HG03095 (cell line): ENCODE results near the gene EFNA5.
"Not testable (repeated sequence)": the region's sequence is repeated elsewhere in the genome, so short reads cannot be mapped to it uniquely, and the experiment has no call there.

Experiments used
- ATAC-seq: cut with Tn5 transposase; IDR thresholded peaks from one replicate; pipeline ENCODE4 v1.9.1; 2021; ENCODE audit warnings: moderate library complexity; ENCODE audit not compliant: unreplicated experiment

EFNA5 gene

DNA sequence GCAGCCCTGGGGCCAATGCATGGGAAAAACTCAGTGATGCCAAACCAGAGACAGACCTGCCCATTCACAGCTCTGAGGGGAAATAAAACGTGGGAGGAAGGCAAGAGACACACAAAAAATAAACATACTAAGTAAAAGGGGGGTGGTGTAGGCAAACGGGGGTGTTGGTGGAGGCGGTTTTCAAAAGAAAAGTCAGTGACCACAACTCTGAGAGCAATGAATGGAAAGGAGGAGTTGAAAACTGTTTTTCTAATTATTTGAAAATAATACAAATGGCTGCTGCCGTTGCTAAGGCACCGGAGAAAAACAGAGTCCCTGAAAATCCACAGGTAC is 293.5 kb downstream of the EFNA5 start:
- ATAC-seq, result no peak

DNA sequence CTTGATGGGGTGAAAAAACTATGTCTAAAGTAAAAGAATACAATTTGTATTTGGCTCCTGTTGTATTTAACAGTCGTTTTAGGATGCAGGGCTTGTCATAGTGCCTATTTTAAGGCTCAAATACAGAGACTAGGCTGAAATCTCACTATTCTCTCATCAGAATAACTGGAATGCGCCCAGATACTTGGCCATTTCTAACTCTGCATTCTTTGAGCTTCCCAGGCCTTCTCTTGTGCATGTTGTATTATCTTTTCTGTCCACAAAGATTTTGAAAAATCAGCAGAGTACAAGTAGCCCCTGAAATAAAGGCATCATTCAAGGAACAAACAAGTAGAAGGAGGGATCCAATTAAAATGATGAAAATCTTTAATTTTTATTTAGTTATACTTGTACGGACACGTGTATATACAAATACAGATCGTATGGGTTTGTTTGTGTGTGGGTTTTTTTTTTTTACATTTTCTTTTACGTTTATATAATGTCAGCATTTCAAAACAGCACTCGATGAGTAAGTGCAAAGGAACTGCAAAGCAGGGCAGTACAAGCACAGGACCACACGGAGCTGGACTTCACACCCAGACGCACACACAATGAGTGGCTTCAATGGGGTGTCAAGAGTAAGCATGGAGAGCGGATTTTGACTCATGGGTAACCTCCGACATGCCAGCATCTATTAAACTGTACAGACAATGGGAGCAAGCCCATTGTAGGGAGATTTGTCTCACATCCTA is 294.0 kb downstream of the EFNA5 start:
- no peak for ATAC-seq

GRCh38 chr5:107373549-107374263 is 297.0 kb downstream of the EFNA5 start:
- ATAC-seq, result peak; percentile 67

- no peak for ATAC-seq
Measured at GRCh38 chr5:107372723-107373450, 297.9 kb downstream of the EFNA5 start.

- ATAC-seq, result no peak
Measured at GRCh38 chr5:107370396-107370968, 300.3 kb downstream of the EFNA5 start.

DNA sequence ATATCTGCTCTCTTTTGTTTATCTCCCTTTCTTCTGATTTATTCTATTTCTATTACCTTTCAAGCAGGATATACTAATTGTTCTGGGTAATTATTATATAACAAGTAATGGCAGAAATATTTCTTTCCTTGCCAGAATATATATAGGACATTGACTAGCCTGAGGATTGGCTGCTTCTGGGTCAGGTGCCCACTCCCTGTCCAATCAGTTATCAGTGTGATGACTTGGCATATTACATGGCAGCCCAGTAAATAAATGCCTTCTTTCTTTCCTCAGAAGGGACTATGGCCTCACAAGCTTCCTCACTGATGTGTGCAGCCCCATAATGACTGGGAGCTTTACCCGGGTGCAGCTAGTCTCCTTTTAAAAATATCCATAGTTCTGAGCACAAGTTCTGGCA is 301.1 kb downstream of the EFNA5 start:
- ATAC-seq, result no peak

GRCh38 chr5:107368615-107369014 is 302.1 kb downstream of the EFNA5 start:
- ATAC-seq, result no peak

GRCh38 chr5:107367939-107368338 is 302.8 kb downstream of the EFNA5 start:
- ATAC-seq, result no peak

- ATAC-seq, result no peak
Measured at GRCh38 chr5:107367480-107367879, 303.3 kb downstream of the EFNA5 start.

DNA sequence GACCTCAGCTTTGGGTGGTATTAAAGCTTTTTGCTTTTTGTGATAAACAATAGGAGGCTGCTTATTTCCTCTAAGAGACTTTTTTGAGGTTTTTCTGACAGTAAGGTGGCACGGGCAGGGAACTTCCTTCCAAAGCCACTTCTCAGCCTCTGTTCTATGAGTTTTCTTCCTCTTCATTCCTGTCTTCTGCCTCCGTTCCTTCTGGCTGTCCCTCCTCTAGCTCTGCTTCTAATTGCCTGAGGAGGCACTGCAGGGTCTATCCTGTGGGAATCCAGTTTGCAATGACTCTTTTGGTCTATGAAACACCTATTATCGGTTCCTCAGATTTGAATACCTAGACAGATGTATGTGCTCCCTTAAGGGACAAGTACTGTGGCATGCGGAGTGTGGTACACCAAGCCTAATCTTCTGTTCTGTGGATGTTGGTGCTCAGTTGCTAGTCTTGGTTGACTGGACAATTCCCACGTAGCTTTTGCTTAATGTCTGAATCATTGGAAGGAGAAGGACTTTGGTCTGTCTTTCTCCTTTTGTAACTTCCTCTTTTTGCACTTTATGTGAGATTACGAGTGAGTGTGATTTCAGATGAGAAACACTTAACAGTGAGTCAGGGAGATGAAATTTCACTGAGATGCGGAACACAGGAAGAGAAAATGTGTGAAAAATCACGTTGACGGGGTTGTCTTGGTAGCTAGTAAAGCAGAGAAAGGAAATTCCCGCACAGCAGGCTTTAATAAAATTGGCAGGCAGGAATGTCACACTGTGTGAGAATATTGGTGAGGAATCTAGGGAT is 305.2 kb downstream of the EFNA5 start:
- ATAC-seq, result peak; percentile 52

DNA sequence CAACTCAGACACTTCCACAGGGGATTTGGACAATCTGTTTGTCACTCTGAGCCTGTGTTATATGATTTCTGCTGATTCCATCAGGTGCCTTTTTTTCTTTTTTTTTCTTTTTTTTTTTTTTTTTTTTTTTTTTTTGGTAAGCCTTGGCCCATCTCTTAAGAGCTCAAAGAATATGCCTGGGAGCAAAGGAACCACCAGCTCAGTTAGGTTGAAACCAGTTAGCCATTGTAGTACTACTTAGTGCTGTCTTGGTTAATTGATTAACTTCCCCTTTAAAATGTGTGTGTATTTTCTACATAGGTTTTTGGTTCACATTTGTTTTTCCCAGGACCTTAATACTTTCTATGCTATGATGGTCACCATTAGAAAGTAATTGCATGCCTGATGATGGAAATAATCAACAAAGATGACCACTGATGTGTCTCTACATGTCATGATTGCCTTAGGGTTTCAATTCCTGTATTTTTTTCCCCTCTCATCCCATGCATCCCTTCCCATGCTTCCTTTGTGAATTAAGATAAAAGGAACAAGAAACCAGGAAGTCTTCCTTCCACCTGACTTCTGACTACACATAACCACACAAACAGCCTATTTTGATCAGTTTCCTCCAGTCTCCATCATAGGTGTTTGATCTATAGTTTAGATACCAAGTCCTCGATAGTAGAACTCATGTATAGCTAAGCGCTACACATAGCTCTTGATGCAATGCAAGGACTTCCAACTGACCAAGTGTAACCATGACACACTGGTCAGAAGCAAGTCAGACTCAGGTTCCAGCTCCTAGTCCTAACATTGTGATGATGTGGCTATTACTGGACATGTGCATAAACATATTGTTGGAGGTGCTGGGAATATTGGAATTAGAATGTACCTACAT is 306.1 kb downstream of the EFNA5 start:
- peak; percentile 7 for ATAC-seq

GRCh38 chr5:107363768-107364167 is 307.0 kb downstream of the EFNA5 start:
- no peak for ATAC-seq

DNA sequence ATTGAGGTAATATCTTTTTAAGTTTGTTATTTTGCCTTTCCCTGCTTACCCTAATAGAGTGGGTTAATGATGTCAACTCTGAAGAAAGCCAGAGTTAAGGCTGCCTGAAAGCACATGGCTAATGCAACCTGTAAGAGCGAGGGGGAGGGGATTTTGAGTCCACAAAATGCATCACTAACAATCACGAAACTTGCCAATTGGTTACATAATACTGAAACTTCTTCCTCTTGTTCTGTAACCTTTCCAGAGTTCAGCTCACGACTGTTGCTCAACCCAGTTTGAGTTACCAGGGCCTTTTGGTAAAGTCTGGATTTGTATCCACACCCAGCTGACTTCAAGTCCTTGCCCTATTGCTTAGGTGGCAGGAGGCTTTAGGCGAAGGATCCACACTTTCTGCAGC is 308.8 kb downstream of the EFNA5 start:
- no peak for ATAC-seq

DNA sequence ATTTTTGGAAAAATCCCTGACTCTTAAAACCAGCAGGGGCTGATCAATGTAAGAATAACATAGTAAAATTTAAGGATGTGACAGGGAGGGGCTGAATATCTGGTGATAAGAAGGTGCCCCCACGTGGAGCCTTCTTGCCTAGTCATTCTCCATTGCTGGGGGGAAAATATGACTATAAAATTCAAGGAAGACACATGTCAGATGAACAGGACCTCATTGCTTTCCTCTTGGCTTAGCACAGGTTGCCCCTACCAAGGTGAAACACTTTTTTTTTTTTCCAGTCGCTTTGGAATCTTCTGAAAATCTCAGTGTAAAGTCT is 310.9 kb downstream of the EFNA5 start:
- ATAC-seq, result no peak

DNA sequence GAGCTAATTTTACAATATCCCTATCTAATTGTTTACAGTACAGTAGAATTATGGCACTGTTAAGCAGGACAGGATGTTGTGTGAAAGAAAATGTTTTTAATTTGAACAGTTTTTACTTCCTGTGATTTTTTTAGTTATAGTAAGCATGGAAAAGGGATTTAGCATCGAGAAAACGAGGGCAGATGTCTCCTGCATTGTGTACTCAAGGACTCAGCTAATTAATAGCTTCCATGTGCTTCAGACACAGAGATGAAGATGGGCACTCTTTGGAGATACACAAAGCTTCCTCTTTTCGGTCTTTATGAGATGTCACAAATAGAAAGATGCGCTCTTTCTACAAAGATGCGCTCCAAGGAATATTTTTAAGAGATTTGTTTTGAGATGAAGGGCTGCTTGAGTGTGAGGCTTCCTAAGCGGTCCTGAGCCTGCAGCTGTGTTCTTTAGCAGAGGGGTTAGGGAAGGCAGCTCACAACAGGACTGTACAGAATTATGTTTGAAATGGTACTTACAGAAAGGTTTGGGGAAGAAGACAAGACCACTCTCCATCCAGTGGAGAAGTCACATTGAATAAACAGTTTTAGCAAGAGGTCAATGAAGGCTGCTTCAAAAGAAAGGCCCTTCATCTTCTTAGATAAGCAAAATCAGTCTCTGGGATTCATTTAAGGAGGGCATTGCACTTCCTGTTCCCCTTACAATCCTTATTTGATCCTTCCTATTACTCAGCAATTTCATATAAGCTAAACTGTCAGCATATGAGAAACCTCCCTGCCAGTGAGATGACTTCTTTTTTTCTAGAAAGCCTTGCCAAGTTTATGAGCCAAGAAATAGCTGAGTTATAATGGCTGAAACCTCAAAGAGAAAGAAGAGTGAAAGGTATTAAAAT is 311.5 kb downstream of the EFNA5 start:
- ATAC-seq, result no peak

GRCh38 chr5:107356891-107357290 is 313.8 kb downstream of the EFNA5 start:
- ATAC-seq, result no peak

DNA sequence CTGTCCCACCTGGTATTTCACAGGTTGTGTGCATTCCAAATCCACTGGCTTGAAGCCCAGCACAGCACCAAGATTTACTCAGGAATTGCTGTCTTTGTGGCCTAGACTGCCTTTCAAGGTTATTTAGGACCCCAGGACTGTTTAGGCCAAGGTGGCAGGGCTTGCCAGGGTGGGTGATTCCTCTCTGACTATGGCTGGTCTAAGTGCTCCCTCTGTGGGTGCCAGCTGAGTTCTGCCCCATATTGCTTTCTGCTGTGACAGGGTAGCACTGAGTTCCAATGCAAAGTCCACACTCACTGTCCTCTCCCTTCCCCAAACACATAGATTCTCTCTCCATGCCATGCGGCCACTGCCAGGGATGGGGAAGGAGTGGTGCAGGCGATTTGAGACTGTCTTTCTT is 318.2 kb downstream of the EFNA5 start:
- no peak for ATAC-seq

DNA sequence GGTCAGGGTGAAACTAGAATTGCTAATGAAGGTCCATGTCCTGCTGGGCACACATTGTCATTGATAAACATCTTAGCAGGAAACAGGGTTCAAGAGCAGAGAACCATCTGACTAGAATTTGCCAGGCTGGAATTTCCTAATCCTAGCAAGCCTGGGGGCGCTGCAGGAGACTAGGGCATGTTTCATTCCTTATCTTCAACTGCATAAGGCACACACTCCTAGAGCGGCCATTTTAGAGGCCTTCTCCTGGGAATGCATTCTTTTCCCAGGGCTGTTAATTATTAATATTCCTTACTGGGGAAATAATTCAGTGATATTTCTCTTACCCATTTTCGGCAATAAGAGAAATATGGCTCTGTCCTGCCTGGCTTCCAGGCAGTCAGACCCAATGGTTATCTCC is 324.2 kb downstream of the EFNA5 start:
- not testable (repeated sequence) for ATAC-seq

GRCh38 chr5:107342371-107342770 is 328.4 kb downstream of the EFNA5 start:
- no peak for ATAC-seq
